NB4 (cell line): Measurements from ENCODE around the gene GAB2.
"Not testable (repeated sequence)": the region's sequence is repeated elsewhere in the genome, so short reads cannot be mapped to it uniquely, and the experiment has no call there.

Experiments used
- DNase-seq: peaks from one replicate; pipeline ENCODE4 v3.0.0; 2010; ENCODE audit warnings: low read depth
- H3K4me3 ChIP-seq: one replicate; pipeline ENCODE4 v1.5.1; 2011; ENCODE audit warnings: mild to moderate bottlenecking, low read depth, low read length, moderate library complexity
- CTCF ChIP-seq: IDR thresholded peaks from one replicate; pipeline ENCODE4 v1.5.1; 2012; ENCODE audit warnings: low read depth, low read length
- MAX ChIP-seq: IDR thresholded peaks from 2 replicates; pipeline ENCODE4 v1.6.1; 2011; ENCODE audit warnings: low read depth, low read length
- MYC ChIP-seq: IDR thresholded peaks from 2 replicates; pipeline ENCODE4 v1.6.1; 2011; ENCODE audit warnings: low read depth, low read length
- POLR2A ChIP-seq: IDR thresholded peaks from 2 replicates; pipeline ENCODE4 v1.6.1; 2011; ENCODE audit warnings: mild to moderate bottlenecking; ENCODE audit not compliant: insufficient read length; ENCODE audit errors: extremely low read depth

GAB2 gene

GRCh38 chr11:78237293-78238046 lies 180.2 kb downstream of the GAB2 start:
- TF ChIP-seq MAX = no peak
- no peak for TF ChIP-seq POLR2A
- no peak for TF ChIP-seq MYC
- TF ChIP-seq CTCF = no peak
- no peak for DNase-seq
- H3K4me3 ChIP-seq = no peak overlapping the region

DNA sequence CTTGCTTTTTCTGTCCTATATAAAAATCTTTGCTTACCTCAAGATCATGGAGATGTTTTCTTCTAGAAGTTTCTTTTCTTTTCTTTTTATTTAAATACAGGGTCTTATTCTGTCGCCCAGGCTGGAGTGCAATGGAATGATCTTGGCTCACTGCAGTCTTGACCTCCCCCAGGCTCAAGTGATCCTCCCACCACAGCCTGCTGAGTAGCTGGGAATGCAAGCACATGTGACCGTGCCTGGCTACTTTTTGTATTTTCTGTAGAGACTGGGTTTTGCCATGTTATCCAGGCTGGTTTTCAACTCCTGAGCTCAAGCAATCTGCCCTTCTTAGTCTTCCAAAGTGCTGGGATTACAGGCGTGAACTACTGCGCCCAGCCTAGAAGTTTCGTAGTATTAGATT lies 183.6 kb downstream of the GAB2 start:
- TF ChIP-seq POLR2A (no peak), CTCF (no peak), MYC (no peak)

GRCh38 chr11:78233046-78233445 lies 184.6 kb downstream of the GAB2 start:
- H3K4me3 ChIP-seq, DNase-seq: not testable (repeated sequence)

More for the DNA sequence above, 183.6 kb downstream of the GAB2 start:
- no peak overlapping the region for H3K4me3 ChIP-seq
- no peak for DNase-seq

DNA sequence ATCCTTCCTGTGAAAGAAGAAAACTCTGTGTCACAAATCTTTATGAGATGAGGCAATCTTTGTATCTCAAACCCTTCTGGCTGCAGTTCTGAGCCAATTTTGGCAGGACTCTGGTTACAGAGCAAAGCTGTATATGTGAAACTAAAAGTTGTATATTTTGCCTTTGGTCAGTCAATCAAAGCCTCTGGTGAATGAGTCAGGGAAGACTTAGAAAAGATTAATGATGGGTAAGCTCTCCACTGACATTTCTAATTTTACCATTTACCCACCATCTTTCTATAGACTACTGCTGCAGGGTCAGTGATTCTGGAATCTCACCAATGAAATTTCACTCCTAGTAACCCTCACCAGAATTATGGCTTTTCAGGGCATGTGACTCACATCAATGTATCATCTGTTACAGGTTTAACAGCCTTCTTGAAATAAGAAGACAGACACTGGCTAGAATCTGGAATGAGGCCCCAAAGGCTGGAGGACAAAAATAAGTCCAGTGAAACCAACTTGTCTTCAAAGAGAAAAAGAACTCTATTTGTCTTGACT lies 185.6 kb downstream of the GAB2 start:
- TF ChIP-seq POLR2A (no peak), CTCF (no peak), MAX (no peak), MYC (no peak)
- no peak overlapping the region for H3K4me3 ChIP-seq
- no peak for DNase-seq

GRCh38 chr11:78230161-78230877 lies 187.3 kb downstream of the GAB2 start:
- TF ChIP-seq MAX (peak; percentile 68), POLR2A (no peak), MYC (no peak), CTCF (no peak)
- no peak for DNase-seq

DNA sequence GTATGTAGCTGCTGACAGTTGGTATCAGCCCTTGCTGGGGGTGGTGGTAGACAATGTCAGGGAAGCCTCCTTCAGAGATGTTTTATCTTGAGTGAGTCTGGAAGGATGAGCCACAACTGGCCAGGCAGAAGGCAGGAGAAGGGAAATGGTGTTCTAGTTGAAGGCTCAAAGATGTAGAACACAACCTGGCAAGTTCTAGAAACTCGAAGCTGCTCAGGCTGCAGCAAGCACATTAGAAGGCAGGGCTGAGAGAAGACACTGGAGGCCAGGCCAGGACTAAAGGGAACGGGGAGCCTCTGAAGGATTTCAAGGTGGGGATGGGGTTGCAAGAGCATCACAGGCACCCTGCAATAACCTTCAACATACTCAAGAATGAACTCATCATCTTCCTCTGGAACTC lies 188.5 kb downstream of the GAB2 start:
- TF ChIP-seq MAX (no peak), MYC (no peak), CTCF (no peak), POLR2A (no peak)
- H3K4me3 ChIP-seq = no peak overlapping the region
- no peak for DNase-seq

More at GRCh38 chr11:78230161-78230877, 187.3 kb downstream of the GAB2 start:
- no peak overlapping the region for H3K4me3 ChIP-seq
